NCI-H2171 (cell line): ENCODE data around the gene PERP.
"Not testable (repeated sequence)": the region's sequence is repeated elsewhere in the genome, so short reads cannot be mapped to it uniquely, and the experiment has no call there.

ENCODE experiments used
- DNase-seq: peaks from one replicate; lab custom pipeline; 2025; lab: John Stamatoyannopoulos, UW

PERP gene

DNA sequence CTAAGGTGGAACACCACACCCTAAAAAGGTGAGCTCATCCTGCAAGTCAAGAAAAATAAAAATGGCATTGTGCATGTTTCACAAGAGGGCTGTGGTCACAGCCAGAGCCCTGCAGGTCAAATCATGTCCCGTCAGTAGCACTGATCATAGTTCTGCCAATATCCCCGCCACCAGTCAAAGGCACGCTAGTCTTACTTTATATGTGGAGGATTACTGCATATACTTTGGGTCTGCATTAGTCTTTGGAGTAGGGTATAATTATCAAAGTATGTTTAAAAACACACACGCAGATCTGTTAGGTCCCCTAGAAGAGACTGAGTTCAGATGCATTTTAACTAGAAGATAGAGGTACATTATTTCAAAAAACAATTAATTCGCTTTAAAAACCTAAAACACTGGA is 1.8 kb downstream of the PERP start:
- DNase-seq = peak; percentile 4

DNA sequence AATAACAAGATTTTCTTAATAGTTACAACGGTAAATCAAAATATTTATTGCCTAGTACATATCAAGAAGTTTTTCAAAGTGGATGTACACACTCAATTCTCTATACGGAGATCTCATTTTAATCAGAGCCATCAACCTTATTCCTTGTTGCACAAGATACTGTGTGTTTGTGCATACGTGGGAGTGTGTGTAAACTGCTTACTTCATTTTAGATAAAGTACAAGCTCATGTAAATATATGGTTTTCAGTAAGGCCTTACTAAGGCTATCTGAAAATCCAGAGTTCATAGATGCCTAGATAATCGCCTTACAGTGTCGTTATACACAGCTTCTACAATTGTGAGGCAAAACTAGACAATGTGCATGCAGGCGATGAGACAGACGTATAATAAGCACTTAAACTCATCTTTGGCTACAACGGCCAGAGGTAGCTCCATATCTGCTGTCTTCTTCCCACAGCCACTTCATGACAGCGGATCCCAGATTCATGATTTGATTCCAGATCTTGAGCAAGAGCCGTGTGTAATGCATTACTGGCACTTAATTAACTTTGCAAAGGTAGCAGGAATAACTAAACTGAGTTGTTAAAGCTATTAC is 2.5 kb downstream of the PERP start:
- DNase-seq = no peak

GRCh38 chr6:138103871-138104270 is 3.3 kb downstream of the PERP start:
- peak; percentile 41 for DNase-seq

GRCh38 chr6:138101946-138102731 is 5.1 kb downstream of the PERP start:
- DNase-seq = no peak

- DNase-seq = no peak
Observed at GRCh38 chr6:138099832-138100231, 7.4 kb downstream of the PERP start.

DNA sequence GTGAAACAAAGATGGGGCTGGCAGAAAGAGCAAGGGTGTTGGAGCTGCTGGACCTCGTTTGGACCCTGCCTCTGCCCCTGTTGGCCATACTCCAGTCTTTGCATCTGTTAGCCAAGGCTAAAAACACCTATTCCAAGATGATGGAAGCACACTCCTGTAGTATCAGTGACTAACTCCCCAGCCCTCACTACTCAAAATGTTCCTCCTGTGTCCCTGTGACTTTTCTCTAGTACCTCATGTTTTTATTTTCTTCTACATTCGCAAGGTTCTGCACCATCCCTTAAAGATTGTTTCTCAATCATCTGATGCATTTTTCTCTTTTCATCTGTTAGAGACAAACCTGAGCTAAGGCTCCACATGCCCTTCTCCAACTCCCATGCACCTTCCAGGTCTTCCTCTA is 8.9 kb downstream of the PERP start:
- DNase-seq = no peak

GRCh38 chr6:138094260-138094659 is 13.0 kb downstream of the PERP start:
- DNase-seq = no peak

- no peak for DNase-seq
Observed at GRCh38 chr6:138093632-138094031, 13.6 kb downstream of the PERP start.

DNA sequence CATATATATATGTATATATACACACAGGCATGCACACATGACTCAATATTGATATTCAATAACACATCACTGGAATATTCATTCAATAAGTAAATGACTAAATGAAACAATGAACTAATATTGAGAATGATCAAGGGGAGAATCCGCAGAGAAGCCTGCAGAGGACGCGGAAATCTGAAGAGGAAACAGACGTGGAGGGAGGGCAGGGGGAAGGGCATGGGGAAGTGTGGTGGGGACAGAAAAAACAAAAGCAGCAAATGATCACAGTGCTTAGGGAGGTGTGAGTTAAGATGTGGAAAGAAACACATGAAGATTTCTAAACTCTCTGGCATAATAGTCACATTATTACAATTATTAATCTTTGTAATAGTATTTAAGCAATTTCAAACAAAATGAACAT is 14.5 kb downstream of the PERP start:
- DNase-seq = no peak

- DNase-seq = no peak
Observed at GRCh38 chr6:138089325-138089724, 17.9 kb downstream of the PERP start.

- no peak for DNase-seq
Observed at GRCh38 chr6:138088326-138088762, 18.9 kb downstream of the PERP start.

DNA sequence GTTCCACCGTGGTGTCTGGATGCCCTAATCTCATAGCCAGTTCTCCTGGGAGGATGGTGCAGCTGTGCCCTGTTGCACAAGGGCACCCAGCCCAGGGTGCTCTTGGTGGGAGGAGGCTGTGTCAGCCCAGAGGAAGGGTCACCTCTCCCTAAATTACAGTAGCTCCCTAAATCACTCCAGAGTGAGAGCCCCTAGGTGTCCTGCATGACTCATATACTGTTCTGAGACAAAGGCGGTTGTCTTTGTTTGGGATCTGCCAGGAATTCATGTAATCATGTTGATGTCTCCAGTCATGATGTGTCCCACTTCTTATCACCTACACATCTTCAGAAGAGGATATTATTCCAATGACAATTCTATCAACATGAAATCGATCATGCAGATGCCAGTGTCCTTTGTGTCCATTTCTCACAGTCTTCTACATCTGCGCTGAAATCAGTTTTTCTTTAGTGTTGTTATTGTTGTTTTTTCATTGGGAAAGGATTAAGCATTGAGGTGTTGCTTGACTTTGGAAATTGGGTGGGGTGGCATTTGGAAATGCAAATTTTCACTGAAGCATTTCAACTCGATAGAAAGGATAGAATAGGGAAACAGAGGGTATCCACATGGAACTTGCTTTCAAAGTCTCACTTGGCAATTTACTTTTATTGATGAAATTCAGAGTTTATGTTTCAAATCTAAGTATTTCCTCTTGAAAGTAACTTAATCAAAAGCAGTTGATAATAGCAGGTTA is 19.5 kb downstream of the PERP start:
- DNase-seq = no peak

DNA sequence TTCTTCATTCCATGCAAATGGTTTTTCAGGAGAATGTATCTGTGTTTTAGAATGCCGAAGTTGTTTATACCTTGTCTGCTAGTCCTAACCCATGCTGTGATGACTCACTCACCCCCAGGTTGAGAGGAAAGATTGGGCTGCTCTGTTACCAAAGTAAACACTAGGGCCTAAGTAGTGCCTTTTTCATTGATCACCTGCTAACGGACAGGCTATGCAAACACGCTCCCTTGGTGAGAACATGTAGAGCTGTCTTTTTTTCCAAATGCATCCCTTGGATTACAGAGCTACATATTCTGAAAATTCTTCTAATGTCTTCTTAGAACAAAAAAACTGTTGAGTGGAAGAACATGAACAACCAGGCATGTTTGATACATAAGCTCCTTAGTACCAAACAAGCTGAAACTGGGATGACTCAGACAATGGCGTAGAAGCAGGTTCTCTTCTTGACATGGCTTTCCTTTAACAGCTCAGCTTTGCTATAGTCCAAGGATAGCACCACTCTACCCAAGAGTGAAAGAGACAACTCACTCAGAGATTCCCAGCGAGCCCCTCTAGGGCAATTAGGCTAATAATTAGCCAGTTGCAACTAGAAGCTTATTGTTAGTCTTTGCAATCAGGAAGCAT is 20.5 kb downstream of the PERP start:
- DNase-seq = no peak

DNA sequence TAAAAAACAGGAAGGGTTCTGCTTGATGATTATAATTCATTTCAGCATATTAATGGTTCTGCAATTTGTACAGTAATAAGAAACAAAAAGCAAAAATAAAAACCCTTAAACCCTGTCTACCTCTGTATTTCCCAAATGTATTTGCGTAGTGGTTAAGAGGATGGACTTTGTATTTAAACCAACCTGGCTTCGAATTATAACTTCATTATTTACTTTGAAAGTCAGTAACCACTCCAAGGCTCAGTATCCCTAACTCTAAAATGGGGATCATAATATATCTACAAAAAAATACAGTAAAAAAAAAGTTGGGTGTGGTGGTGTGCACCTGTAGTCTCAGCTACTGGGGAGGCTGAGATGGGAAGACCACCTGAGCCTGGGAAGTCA is 21.4 kb downstream of the PERP start:
- DNase-seq = no peak

DNA sequence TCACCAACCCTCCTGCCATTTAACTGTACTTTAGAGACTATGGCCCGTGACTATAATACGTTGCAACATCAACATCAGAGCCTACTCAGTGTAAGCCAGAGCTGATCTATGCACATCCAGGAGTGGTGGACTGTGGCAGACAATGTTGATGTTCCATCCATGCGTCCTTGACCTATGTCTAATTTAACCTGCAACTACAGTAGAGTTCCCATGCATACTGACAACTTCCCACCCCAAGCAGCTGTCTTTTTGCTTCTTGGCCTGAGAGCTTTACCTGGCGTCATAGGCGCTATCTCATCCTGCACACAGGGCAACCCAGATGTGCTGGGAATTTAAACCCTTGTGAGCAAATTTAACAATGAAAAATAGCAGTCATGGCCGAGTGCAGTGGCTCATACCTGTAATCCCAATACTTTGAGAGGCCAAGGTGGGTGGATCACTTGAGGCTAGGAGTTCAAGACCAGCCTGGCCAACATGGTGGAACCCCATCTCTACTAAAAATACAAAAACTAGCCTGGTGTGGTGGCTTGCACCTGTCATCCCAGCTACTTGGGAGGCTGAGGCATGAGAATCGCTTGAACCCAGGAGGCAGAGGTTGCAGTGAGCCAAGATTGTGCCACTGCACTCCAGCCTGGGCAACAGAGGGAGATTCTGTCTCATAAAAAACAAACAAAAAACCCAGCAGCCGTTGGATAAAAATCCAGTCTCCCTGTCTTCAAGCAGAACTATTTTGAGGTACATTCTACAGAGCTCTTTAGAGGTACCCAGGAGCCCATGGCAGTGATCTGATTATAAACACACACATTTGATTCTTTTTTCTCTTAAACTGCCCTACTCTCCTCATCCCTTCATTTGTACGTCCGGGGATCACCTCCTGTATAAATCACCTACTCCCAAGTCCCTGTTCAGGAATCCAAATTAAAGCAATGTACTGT is 22.0 kb downstream of the PERP start:
- no peak for DNase-seq

DNA sequence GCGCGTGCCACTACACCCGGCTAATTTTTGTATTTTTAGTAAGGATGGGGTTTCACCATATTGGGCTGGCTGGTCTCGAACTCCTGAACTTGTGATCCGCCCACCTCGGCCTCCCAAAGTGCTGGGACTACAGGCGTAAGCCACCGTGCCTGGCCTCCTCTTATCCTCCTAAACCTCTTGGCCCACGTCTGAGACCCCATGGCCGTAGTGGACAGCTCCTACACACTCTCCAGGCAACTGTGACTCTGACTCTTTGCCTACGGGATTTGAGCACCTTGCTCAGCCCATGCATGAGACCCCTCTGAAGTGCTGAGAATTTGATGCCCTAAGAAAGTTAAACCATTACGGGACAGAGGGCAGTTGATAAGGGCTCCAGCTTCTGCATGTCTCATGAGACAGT is 25.0 kb downstream of the PERP start:
- no peak for DNase-seq

DNA sequence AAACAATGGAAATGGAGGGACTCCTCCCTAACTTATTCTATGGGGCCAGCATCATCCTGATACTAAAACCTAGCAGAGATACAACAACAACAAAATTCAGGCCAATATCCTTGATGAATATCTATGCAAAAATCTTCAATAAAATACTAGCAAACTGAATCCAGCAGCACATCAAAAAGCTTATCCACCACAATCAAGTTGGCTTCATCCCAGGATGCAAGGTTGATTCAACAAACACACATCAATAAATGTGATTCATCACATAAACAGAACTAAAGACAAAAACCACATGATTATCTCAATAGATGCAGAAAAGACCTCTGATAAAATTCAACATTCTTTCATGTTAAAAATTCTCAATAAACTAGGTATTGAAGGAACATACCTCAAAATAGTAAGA is 27.7 kb downstream of the PERP start:
- DNase-seq = not testable (repeated sequence)

DNA sequence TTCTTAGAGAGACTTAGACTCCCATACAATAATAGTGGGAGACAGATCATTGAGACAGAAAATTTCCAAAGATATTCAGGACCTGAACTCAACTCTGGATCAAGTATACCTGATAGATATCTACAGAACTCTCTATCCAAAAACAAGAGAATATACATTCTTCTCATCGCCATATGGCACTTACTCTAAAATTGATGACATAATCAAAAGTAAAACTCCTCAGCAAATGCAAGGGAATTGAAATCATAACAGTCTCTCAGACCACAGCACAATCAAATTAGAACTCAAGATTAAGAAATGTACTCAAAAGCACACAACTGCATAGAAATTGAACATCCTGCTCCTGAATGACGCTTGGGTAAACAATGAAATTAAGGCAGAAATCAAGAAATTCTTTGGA is 28.7 kb downstream of the PERP start:
- DNase-seq = no peak

GRCh38 chr6:138073264-138073663 is 34.0 kb downstream of the PERP start:
- DNase-seq = no peak

- DNase-seq = no peak
Observed at GRCh38 chr6:138063726-138064125, 43.5 kb downstream of the PERP start.

- DNase-seq = no peak
Observed at GRCh38 chr6:138054982-138055381, 52.2 kb downstream of the PERP start.

GRCh38 chr6:138052783-138053182 is 54.4 kb downstream of the PERP start:
- no peak for DNase-seq
